Fibroblast of skin of left biceps (primary cell): ENCODE results near the gene ZNF541.

Experiments
- DNase-seq, 2 experiments: peaks; one replicate each; pipeline ENCODE4 v3.0.0-alpha.2; 2013; ENCODE audit warnings: low read depth in 2 of 2

ZNF541 gene

GRCh38 chr19:47573071-47574026 is at the start of gene ZNF541:
Gene ZNF541, minus strand, starts transcription at chr19:47573148. Its CDS starts 17,292 bp downstream, at chr19:47555856.
- DNase-seq, result peak; percentile 25 to 26

- no peak for DNase-seq
Measured at GRCh38 chr19:47619763-47620162, 46.8 kb upstream of the ZNF541 start.

- DNase-seq, result no peak
Measured at GRCh38 chr19:47618771-47619170, 45.8 kb upstream of the ZNF541 start.

GRCh38 chr19:47615714-47616113 is 42.8 kb upstream of the ZNF541 start:
- DNase-seq, result no peak

- DNase-seq, result no peak
Measured at GRCh38 chr19:47615230-47615629, 42.3 kb upstream of the ZNF541 start.

GRCh38 chr19:47614559-47614958 is 41.6 kb upstream of the ZNF541 start:
- DNase-seq, result no peak

- DNase-seq, result no peak
Measured at GRCh38 chr19:47614021-47614295, 41.0 kb upstream of the ZNF541 start.

- DNase-seq, result peak; percentile 74
Measured at GRCh38 chr19:47613165-47614020, 40.4 kb upstream of the ZNF541 start.

- DNase-seq, result no peak
Measured at GRCh38 chr19:47610902-47611301, 38.0 kb upstream of the ZNF541 start.

GRCh38 chr19:47609906-47610894 is 37.3 kb upstream of the ZNF541 start:
- DNase-seq, result no peak

GRCh38 chr19:47608969-47609905 is 36.3 kb upstream of the ZNF541 start, which contains the start of gene BICRA:
Gene BICRA, plus strand, starts transcription at chr19:47609134. Its CDS starts 64,441 bp downstream, at chr19:47673575.
- DNase-seq, result peak; percentile 56 to 63

GRCh38 chr19:47608074-47608918 is 35.3 kb upstream of the ZNF541 start:
- DNase-seq, result peak; percentile 86 to 89

GRCh38 chr19:47607564-47608073 is 34.7 kb upstream of the ZNF541 start:
- no peak for DNase-seq

GRCh38 chr19:47603706-47604565 is 31.0 kb upstream of the ZNF541 start:
- no peak for DNase-seq

GRCh38 chr19:47601180-47601904 is 28.4 kb upstream of the ZNF541 start:
- DNase-seq, result no peak

GRCh38 chr19:47600246-47601179 is 27.6 kb upstream of the ZNF541 start:
- peak; percentile 97 for DNase-seq
